Breast epithelium (tissue), 3 donors: ENCODE measurements around the gene NINJ2.

ENCODE experiments used
- CTCF ChIP-seq, 3 donors: fragments of 450-650 bp; IDR thresholded peaks; one replicate each; pipeline ENCODE4 v1.5.1; 2016 to 2017; ENCODE audit warnings: antibody characterized with exemption in 3 of 3, mild to moderate bottlenecking in 3 of 3, moderate library complexity in 3 of 3
- POLR2A ChIP-seq: fragments of 450-650 bp; IDR thresholded peaks from one replicate; pipeline ENCODE4 v1.6.1; 2016; ENCODE audit warnings: antibody characterized with exemption, mild to moderate bottlenecking, moderate library complexity

DNA sequence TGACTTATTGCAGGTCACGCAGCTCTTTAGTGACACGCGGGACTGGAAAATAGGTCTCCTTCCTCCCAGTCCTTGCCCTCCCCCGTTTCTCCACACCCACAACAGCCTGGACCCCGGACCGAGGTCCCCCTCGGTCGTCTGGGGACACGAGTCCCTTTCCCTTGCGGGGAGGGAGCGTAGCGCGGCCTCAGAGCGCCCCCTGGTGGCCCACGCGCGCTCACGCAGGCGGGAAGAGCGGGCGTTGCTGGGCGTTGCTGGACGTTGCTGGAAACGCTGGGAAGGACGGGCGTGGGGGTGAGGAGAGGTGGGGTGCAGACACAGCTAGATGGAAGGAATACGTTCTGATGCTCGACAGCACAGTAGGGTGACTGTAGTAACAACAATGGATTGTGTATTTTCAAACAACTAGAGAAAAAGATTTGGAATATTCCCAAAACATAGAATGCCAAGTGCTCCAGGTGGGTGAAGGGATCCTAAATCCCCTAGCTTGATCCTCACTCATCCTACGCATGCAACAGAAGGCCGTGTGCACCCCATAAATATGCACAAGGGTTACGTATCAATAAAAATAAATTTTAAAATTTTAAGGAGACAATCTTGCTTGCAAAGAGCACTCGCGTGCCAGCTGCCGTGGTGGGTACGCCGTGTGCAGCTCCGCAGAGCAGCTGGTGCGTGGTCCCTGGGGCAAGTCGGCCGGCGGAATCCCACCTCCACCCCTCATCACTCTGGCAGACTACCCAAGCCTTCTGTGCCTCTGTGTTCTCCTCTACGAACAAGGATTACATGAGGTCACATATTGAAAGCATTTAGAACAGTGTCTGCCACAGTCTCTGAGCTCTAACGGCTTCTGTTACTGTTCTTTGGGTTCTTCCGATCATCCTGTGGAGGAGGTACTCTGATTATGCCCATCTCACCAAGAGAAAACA, 116.1 kb downstream of the NINJ2 start:
- peak; percentile 88 to 99 (median 92) for TF ChIP-seq CTCF (IDR thresholded peaks at IDR 0.05)
- no peak for TF ChIP-seq POLR2A
